Tibial nerve (tissue), 4 donors: Measurements from ENCODE around the gene YOD1. TPM values are rescaled to one million over a fixed set of nuclear protein-coding genes. Genes with fewer than 3 reads are reported as not detected.

Experiments used
- DNase-seq, 2 donors: peaks; one replicate each; pipeline ENCODE4 v3.0.0-alpha.2; 2019; ENCODE audit warnings: low spot score in 2 of 2
- H3K27ac ChIP-seq, 4 donors: fragments of 200-600 bp; sonication (generic) in 3 of 4; one replicate each; pipeline ENCODE4 v1.5.1; 2017 to 2019; ENCODE audit warnings: mild to moderate bottlenecking in 1 of 4
- H3K27me3 ChIP-seq, 2 donors: fragments of 200-600 bp; sonication (generic) in 1 of 2; one replicate each; pipeline versions ENCODE4 v1.5.1 to v1.6.0; 2017 to 2019
- H3K36me3 ChIP-seq, 3 donors: fragments of 200-600 bp; sonication (generic); one replicate each; pipeline ENCODE4 v1.5.1; 2018 to 2019
- H3K4me1 ChIP-seq, 4 donors: fragments of 200-600 bp; sonication (generic) in 3 of 4; one replicate each; pipeline ENCODE4 v1.5.1; 2017 to 2019
- H3K4me3 ChIP-seq, 4 donors: fragments of 200-600 bp; sonication (generic) in 3 of 4; one replicate each; pipeline ENCODE4 v1.5.1; 2017 to 2019; ENCODE audit warnings: mild to moderate bottlenecking in 1 of 4, moderate library complexity in 1 of 4
- H3K9me3 ChIP-seq, 4 donors: fragments of 200-600 bp; sonication (generic) in 3 of 4; one replicate each; pipeline ENCODE4 v1.5.1; 2017 to 2019
- EP300 ChIP-seq, 2 donors: sonication (generic); formaldehyde crosslinking; IDR thresholded peaks; one replicate each; pipeline ENCODE4 v1.6.1; 2017; ENCODE audit warnings: antibody characterized with exemption in 2 of 2, mild to moderate bottlenecking in 1 of 2
- POLR2A ChIP-seq, 2 donors: fragments of 450-650 bp; IDR thresholded peaks; one replicate each; pipeline ENCODE4 v1.6.1; 2017; ENCODE audit warnings: antibody characterized with exemption in 2 of 2, mild to moderate bottlenecking in 2 of 2, moderate library complexity in 2 of 2
- WGBS, 2 donors: methylation state at CpG; one replicate each; pipeline ENCODE4 v1.1.5; 2018; 5-methylcytosine and 5-hydroxymethylcytosine counted together
- total RNA-seq, 4 donors: library from RNA; depleted of rRNA; stranded (reverse); fragments of >200 nt; gene quantifications; one replicate each; pipeline ENCODE4 v1.1.0, GENCODE V29; 2016
- TF ChIP-seq, protein P1 (sequence below), 5 experiments: fragments of 200-600 bp in 3 of 5; fragments of 450-650 bp in 2 of 5; sonication (generic) in 3 of 5; IDR thresholded peaks; one replicate each; pipeline ENCODE4 v1.5.1; 2016 to 2019; ENCODE audit warnings: antibody characterized with exemption in 5 of 5, mild to moderate bottlenecking in 3 of 5, moderate library complexity in 2 of 5

YOD1 gene
- total RNA-seq, 4 donors from 2014 or later, result 6.9 to 11.8 (median 10.7) TPM

DNA sequence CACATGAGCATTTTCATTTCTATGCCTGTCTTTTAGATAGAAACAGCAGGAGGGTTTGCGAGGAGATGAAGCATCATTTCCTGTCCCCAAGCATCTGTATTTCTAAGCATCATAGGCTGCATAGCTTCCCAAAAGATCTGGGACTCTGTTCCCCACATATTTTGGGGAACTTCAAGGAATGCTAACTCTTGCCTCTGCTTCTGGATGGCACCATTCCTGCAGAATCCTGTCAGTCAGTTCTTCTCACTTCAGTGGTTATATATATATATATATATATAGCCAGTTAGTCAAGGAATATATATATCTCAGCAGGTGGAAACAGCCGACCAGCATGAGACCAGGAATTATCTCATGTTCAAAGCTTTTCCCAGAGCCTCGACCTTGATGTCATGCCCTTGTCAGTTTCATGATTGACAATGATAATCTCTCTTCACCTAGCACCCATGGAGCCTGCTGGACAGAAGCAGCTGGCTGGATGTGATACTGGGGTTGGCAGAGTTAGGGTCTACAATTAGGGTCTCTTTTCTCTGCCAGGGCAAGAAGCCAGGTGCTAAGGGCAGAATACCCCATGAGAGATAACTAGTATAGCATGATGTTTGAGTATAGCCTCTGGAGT, 4.5 kb upstream of the YOD1 start:
- Histone ChIP-seq H3K4me3 (no peak overlapping the region), H3K27ac (peak overlapping the region in 1 of 4 donors; percentile 91), H3K4me1 (peaks cover 0 to 31% (median 13%) of the 10 kb centered on the region in 4 donors), H3K9me3 (no peaks in the 10 kb centered on the region), H3K27me3 (no peaks in the 10 kb centered on the region), H3K36me3 (peaks cover 0 to 3% (median 0%) of the 10 kb centered on the region in 3 donors)
- 74 to 75% methylated on average over 3 of the region's 3 CpGs for WGBS, 2 donors
- DNase-seq, result no peak
- TF ChIP-seq, protein P1, sequence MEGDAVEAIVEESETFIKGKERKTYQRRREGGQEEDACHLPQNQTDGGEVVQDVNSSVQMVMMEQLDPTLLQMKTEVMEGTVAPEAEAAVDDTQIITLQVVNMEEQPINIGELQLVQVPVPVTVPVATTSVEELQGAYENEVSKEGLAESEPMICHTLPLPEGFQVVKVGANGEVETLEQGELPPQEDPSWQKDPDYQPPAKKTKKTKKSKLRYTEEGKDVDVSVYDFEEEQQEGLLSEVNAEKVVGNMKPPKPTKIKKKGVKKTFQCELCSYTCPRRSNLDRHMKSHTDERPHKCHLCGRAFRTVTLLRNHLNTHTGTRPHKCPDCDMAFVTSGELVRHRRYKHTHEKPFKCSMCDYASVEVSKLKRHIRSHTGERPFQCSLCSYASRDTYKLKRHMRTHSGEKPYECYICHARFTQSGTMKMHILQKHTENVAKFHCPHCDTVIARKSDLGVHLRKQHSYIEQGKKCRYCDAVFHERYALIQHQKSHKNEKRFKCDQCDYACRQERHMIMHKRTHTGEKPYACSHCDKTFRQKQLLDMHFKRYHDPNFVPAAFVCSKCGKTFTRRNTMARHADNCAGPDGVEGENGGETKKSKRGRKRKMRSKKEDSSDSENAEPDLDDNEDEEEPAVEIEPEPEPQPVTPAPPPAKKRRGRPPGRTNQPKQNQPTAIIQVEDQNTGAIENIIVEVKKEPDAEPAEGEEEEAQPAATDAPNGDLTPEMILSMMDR (IDR thresholded peaks at IDR 0.05), result no peak
- no peak for TF ChIP-seq EP300 (IDR thresholded peaks at IDR 0.05)
- TF ChIP-seq POLR2A (IDR thresholded peaks at IDR 0.05), result no peak

DNA sequence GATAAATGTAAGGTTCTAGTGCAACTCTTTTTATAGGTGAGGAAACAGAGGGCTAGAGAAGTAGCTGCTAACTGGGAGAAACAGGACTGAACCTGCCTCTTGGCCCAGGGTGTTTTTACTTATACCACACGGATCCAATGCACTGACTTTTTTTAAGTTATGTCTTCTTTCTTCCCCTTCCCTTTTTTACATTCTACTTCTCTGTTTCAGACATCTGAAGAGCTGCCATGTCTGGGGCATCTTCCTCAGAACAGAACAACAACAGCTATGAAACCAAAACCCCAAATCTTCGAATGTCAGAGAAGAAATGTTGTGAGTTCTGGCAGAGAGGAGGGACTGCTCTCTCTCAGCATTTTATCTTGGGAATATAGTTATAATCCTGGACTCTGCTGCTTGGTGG, 3.5 kb upstream of the YOD1 start:
- peak overlapping the region in 3 of 4 donors; percentile 91 to 99 (median 92) for H3K27ac ChIP-seq
- no peaks in the 10 kb centered on the region for H3K27me3 ChIP-seq
- peaks cover 0 to 3% (median 0%) of the 10 kb centered on the region in 3 donors for H3K36me3 ChIP-seq
- TF ChIP-seq EP300 (IDR thresholded peaks at IDR 0.05) (no peak), POLR2A (IDR thresholded peaks at IDR 0.05) (no peak)
- TF ChIP-seq, protein P1 (IDR thresholded peaks at IDR 0.05), result no peak
- H3K9me3 ChIP-seq, result no peaks in the 10 kb centered on the region
- H3K4me1 ChIP-seq, result peaks cover 0 to 30% (median 16%) of the 10 kb centered on the region in 4 donors
- WGBS, 2 donors, result 44 to 46% methylated on average over 2 of the region's 2 CpGs
- no peak for DNase-seq
- no peak overlapping the region for H3K4me3 ChIP-seq

DNA sequence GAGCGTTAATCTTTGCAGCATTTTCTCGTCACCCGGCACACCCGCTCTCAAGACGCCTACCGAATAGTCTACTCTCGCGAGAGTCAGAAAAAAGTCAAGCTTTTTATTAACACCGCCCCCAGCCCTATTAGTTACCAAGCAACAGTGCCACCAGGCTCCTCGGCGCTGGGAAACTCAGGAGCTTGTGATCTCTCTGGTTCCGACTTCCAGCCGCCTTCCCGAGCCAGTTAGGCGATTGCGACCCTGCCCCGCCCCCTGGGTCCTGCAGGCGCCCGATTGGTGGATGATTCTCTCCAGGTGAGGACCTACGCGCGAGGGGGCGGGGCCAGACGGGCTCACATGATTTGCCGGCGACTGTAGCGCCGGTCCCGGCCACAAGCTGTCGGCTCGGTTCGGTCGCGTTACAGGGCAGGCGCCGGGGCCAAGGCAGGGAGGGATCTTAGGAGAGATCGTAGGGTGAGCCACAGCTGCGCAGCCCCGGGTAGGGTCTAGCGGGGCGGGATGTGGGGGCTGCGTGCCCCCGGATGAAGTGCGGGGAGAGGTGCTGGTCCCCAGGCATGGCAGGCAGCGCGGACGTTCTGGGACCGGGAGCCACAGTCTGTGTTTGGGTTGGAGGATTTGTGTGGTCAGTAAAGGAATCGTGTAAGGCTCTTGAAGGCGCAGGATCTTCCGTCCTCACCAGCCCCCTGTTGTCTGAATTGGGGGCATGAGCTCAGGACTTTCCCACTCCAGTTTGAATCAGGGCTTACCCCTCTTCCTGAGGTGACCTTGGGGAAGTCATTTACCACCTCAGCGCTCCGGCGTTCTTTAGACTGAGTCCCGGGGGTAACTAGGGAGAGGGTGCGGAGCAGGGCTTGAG, 2.1 kb upstream of the YOD1 start, which contains the start of gene PFKFB2:
Gene PFKFB2 (plus strand): TSS at position 365 of the 859 bp plus-strand sequence. CDS start 1,443 bp downstream, outside the sequence.
- 2% methylated on average over 49 to 54 of the region's 56 CpGs for WGBS, 2 donors
- Histone ChIP-seq H3K27ac (peak within 1 kb of the TSS; percentile 90 to 99 (median 92)), H3K36me3 (peaks cover 0 to 16% (median 0%) of the 10 kb centered on the region in 3 donors), H3K4me1 (peaks cover 0 to 43% (median 19%) of the 10 kb centered on the region in 4 donors), H3K27me3 (no peaks in the 10 kb centered on the region), H3K9me3 (no peaks in the 10 kb centered on the region), H3K4me3 (peak within 1 kb of the TSS; percentile 55 to 94 (median 62))
- DNase-seq, result peak; percentile 96
- TF ChIP-seq POLR2A (IDR thresholded peaks at IDR 0.05), result peak; percentile 51 to 88
- peak; percentile 82 to 92 for TF ChIP-seq EP300 (IDR thresholded peaks at IDR 0.05)
- TF ChIP-seq, protein P1 (IDR thresholded peaks at IDR 0.05), result peak in 4 of 5 experiments; percentile 10 to 72 (median 46)

DNA sequence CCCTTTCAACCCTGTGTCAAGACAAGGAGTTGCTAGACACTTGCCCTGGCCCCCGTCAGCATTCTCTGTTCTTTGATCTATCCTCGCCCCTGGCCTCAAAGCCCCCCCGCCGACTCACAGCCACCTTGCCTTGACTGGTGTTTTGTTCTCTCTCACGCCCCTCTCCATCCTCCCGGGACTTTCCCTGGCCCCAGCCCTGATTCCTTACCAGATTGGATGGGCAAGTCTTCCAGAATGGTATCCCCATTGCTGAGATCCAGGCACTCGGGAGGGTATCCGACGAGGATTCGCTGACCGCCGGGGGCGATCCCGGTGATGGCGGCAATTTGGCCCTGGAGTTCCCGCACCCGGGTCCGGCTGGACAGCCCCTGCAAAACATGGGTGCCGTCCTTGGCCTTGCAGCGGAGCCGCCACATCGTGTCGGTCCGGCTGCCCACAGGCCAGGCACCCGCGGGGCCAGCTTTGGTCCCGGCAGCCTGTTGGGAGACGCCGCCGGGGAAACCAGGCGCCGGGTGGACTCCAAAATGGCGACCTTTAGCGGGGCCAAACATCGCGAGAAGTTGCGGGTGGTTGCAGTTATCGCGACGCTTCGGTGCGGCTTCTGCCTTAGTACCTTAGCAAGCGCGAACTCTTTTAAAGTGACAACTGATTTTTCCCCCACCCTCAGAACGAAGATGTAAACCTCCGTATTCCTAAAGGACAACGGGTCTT, 373 bp downstream of the YOD1 start:
- peaks cover 0 to 68% (median 19%) of the 10 kb centered on the region in 4 donors for H3K4me1 ChIP-seq
- H3K27me3 ChIP-seq, result no peaks in the 10 kb centered on the region
- DNase-seq, result peak; percentile 91
- peak overlapping the region; percentile 91 to 99 (median 92) for H3K4me3 ChIP-seq
- H3K27ac ChIP-seq, result peak overlapping the region; percentile 88 to 99 (median 92)
- H3K36me3 ChIP-seq, result peaks cover 0 to 28% (median 0%) of the 10 kb centered on the region in 3 donors
- no peaks in the 10 kb centered on the region for H3K9me3 ChIP-seq
- TF ChIP-seq, protein P1 (IDR thresholded peaks at IDR 0.05), result peak in 1 of 5 experiments; percentile 43
- TF ChIP-seq EP300 (IDR thresholded peaks at IDR 0.05) (peak in 1 of 2 donors; percentile 74), POLR2A (IDR thresholded peaks at IDR 0.05) (peak in 1 of 2 donors; percentile 62)
- 0% methylated on average over 44 to 47 of the region's 47 CpGs for WGBS, 2 donors
